SH-SY5Y (cell line): ENCODE data around the gene CMTM5.

ENCODE experiments used
- GATA2 ChIP-seq: IDR thresholded peaks from 2 replicates; pipeline ENCODE4 v1.6.1; 2011; ENCODE audit warnings: mild to moderate bottlenecking, low read depth, low read length
- GATA3 ChIP-seq: IDR thresholded peaks from 2 replicates; pipeline ENCODE4 v1.6.1; 2011; ENCODE audit warnings: low read depth, mild to moderate bottlenecking, low read length, moderate library complexity

DNA sequence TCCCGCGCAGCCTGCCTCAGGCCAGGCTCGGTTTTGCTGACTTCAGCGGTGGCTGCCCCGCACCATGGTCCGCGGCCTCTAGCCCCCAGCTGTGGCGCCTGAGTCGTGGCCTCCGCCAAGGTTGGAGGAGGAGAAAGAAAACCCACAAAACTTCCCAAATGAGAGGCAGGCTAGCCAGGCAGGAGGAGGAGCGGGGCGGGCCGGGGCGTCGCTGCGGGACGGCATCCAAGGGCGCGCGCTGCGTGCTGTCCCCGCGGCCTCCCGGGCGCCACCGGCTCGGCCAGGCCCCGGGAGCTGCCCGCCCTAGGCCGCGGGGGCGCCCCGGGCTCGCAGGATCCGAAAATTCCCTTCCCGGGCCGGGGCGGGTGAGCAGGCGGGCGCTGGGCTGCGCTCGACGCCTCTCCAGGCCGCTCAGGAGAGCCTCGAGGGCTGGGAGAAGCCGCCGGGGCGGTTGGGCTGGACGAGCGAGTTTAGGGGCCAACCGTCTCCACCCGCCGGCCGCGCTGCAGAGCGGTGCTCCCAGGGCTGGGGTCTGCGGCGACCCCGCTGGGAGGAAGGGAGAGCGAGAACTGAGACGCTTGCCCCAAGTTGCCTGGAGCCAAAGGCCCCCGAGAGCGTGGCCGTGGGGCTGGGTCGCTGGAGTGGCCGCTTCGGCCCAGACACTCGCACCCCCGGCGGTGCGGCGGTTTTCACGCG, 11.7 kb upstream of the CMTM5 start, which contains the start of gene EFS:
- TF ChIP-seq GATA2 (no peak), GATA3 (no peak)
